H9 (cell line): ENCODE measurements around the gene B3GLCT. TPM values are rescaled to one million over a fixed set of nuclear protein-coding genes. Genes with fewer than 3 reads are reported as not detected.
A peak's percentile ranks its signal among the peaks of the same experiment; 100 is the strongest.

ENCODE experiments used
- DNase-seq: peaks from one replicate; pipeline ENCODE4 v3.0.0-alpha.2; 2017
- H2AFZ ChIP-seq: one replicate; pipeline ENCODE4 v1.6.1; 2013; ENCODE audit warnings: mild to moderate bottlenecking, low read length, control low read depth, moderate library complexity
- H2AK5ac ChIP-seq: 2 replicates; pipeline ENCODE4 v1.6.1; 2013; ENCODE audit warnings: low read length, control low read depth, mixed read lengths; ENCODE audit not compliant: insufficient read length
- H2BK120ac ChIP-seq: one replicate; pipeline ENCODE4 v1.6.1; 2013; ENCODE audit warnings: low read depth, mild to moderate bottlenecking, low read length, control low read depth, inconsistent platforms; ENCODE audit not compliant: poor library complexity, severe bottlenecking
- H2BK12ac ChIP-seq: 2 replicates; pipeline ENCODE4 v1.6.1; 2013; ENCODE audit warnings: low read length, control low read depth, mixed read lengths, low read depth; ENCODE audit not compliant: insufficient read length
- H2BK15ac ChIP-seq: 2 replicates; pipeline ENCODE4 v1.6.1; 2013; ENCODE audit warnings: low read depth, low read length, control low read depth
- H2BK20ac ChIP-seq: one replicate; pipeline ENCODE4 v1.6.1; 2013; ENCODE audit warnings: low read depth, mild to moderate bottlenecking, low read length, control low read depth, inconsistent platforms; ENCODE audit not compliant: poor library complexity, severe bottlenecking
- H2BK5ac ChIP-seq: 2 replicates; pipeline ENCODE4 v1.6.1; 2013; ENCODE audit warnings: low read length, control low read depth, mixed read lengths; ENCODE audit not compliant: insufficient read length
- H3K14ac ChIP-seq: 2 replicates; pipeline ENCODE4 v1.6.1; 2013; ENCODE audit warnings: low read length, control low read depth; ENCODE audit not compliant: insufficient read depth
- H3K18ac ChIP-seq: 2 replicates; pipeline ENCODE4 v1.6.1; 2013; ENCODE audit warnings: low read depth, mild to moderate bottlenecking, mixed read lengths, low read length, control low read depth; ENCODE audit not compliant: insufficient read length
- H3K23ac ChIP-seq: 2 replicates; pipeline ENCODE4 v1.6.1; 2013; ENCODE audit warnings: low read length, control low read depth, mixed read lengths, low read depth; ENCODE audit not compliant: insufficient read length
- H3K23me2 ChIP-seq: 2 replicates; pipeline ENCODE4 v1.6.1; 2013; ENCODE audit warnings: low read depth, mild to moderate bottlenecking, mixed read lengths, low read length, control low read depth; ENCODE audit not compliant: insufficient read length, poor library complexity, severe bottlenecking
- H3K27ac ChIP-seq: 2 replicates; pipeline ENCODE4 v1.5.1; 2013; ENCODE audit warnings: low read length, control low read depth, mixed read lengths, low read depth; ENCODE audit not compliant: insufficient read length
- H3K27me3 ChIP-seq: 2 replicates; pipeline ENCODE4 v1.6.1; 2013; ENCODE audit warnings: low read length, control low read depth, inconsistent platforms; ENCODE audit not compliant: insufficient read depth
- H3K4ac ChIP-seq: 2 replicates; pipeline ENCODE4 v1.6.1; 2013; ENCODE audit warnings: low read depth, mild to moderate bottlenecking, control low read depth, inconsistent platforms, low read length, moderate library complexity
- H3K4me1 ChIP-seq: 2 replicates; pipeline ENCODE4 v1.6.1; 2013; ENCODE audit warnings: low read length, control low read depth, inconsistent platforms; ENCODE audit not compliant: insufficient read depth
- H3K4me2 ChIP-seq: 2 replicates; pipeline ENCODE4 v1.6.1; 2013; ENCODE audit warnings: low read length, control low read depth, mixed read lengths; ENCODE audit not compliant: insufficient read length, insufficient read depth
- H3K56ac ChIP-seq: 2 replicates; pipeline ENCODE4 v1.6.1; 2013; ENCODE audit warnings: low read depth, mild to moderate bottlenecking, mixed read lengths, low read length, control low read depth; ENCODE audit not compliant: insufficient read length
- H3K79me1 ChIP-seq: 2 replicates; pipeline ENCODE4 v1.6.1; 2013; ENCODE audit warnings: low read depth, mild to moderate bottlenecking, moderate library complexity, low read length, control low read depth, inconsistent platforms; ENCODE audit not compliant: insufficient read depth, poor library complexity, severe bottlenecking
- H3K79me2 ChIP-seq: 2 replicates; pipeline ENCODE4 v1.6.1; 2013; ENCODE audit warnings: low read length, control low read depth, inconsistent platforms; ENCODE audit not compliant: insufficient read depth
- H3K9ac ChIP-seq: 2 replicates; pipeline ENCODE4 v1.6.1; 2013; ENCODE audit warnings: low read length, control low read depth, mixed read lengths; ENCODE audit not compliant: insufficient read length; ENCODE audit errors: extremely low read depth
- H3K9me3 ChIP-seq: one replicate; pipeline ENCODE4 v1.6.1; 2013; ENCODE audit warnings: low read depth, low read length, inconsistent platforms; ENCODE audit not compliant: control insufficient read depth
- H3T11ph ChIP-seq: one replicate; pipeline ENCODE4 v1.6.1; 2013; ENCODE audit warnings: mild to moderate bottlenecking, low read length, control low read depth, inconsistent platforms
- H4K20me1 ChIP-seq: one replicate; pipeline ENCODE4 v1.6.1; 2013; ENCODE audit not compliant: control insufficient read depth, insufficient read length, insufficient read depth
- H4K5ac ChIP-seq: 2 replicates; pipeline ENCODE4 v1.6.1; 2013; ENCODE audit warnings: low read depth, mild to moderate bottlenecking, mixed read lengths, low read length, control low read depth; ENCODE audit not compliant: insufficient read length
- H4K8ac ChIP-seq: replicated peaks from 2 replicates; pipeline ENCODE4 v1.6.1; 2013; ENCODE audit warnings: low read length, control low read depth, mixed read lengths, low read depth; ENCODE audit not compliant: insufficient read length
- H4K91ac ChIP-seq: 2 replicates; pipeline ENCODE4 v1.6.1; 2013; ENCODE audit warnings: low read depth, mild to moderate bottlenecking, moderate library complexity, mixed read lengths, low read length, control low read depth; ENCODE audit not compliant: insufficient read length
- H3K27ac Mint-ChIP-seq, 3 experiments: 2 replicates in 2 of 3; 3 replicates in 1 of 3; pipeline ENCODE4 v1.8.0; 2020 to 2021; ENCODE audit warnings: mixed read lengths in 3 of 3, mild to moderate bottlenecking in 1 of 3, moderate library complexity in 1 of 3
- H3K27me3 Mint-ChIP-seq: 2 replicates; pipeline ENCODE4 v1.8.0; 2021; ENCODE audit warnings: low read depth, mild to moderate bottlenecking, moderate library complexity, mixed read lengths
- H3K36me3 Mint-ChIP-seq, 3 experiments: 2 replicates in 2 of 3; 3 replicates in 1 of 3; pipeline ENCODE4 v1.8.0; 2020 to 2021; ENCODE audit warnings: low read depth in 3 of 3, mixed read lengths in 3 of 3; ENCODE audit not compliant: insufficient read depth in 1 of 3
- H3K4me1 Mint-ChIP-seq, 2 experiments: 2 replicates each; pipeline ENCODE4 v1.8.0; 2020; ENCODE audit warnings: mixed read lengths in 2 of 2
- H3K4me3 Mint-ChIP-seq, 2 experiments: 2 replicates in 1 of 2; 3 replicates in 1 of 2; pipeline ENCODE4 v1.8.0; 2020 to 2021; ENCODE audit warnings: mild to moderate bottlenecking in 2 of 2, mixed read lengths in 2 of 2, moderate library complexity in 1 of 2
- H3K9me3 Mint-ChIP-seq, 2 experiments: 2 replicates in 1 of 2; 3 replicates in 1 of 2; pipeline ENCODE4 v1.8.0; 2020; ENCODE audit warnings: mild to moderate bottlenecking in 2 of 2, mixed read lengths in 2 of 2, moderate library complexity in 1 of 2
- WGBS: extraction: QIAGEN DNeasy Blood & Tissue Kit; methylation state at CpG from one replicate; pipeline ENCODE4 v1.1.7; 2013; ENCODE audit warnings: missing lambda C conversion rate, low lambda C conversion rate, mixed read lengths; ENCODE audit not compliant: insufficient read length; ENCODE audit errors: extremely low coverage; 5-methylcytosine and 5-hydroxymethylcytosine counted together
- long read RNA-seq: library from polyadenylated mRNA; unstranded; transcript quantifications from one replicate; pipeline ENCODE4 v2.0.0, GENCODE V29; 2020
- total RNA-seq: library from RNA; stranded (reverse); gene quantifications from 2 replicates; pipeline ENCODE4 v1.2.1, GENCODE V29; 2021
- TF ChIP-seq, protein P1 (sequence below): fragments of 200-600 bp; sonication (generic); conservative IDR thresholded peaks from 3 replicates; pipeline ENCODE4 v1.8.0; 2021; ENCODE audit warnings: antibody characterized with exemption, mild to moderate bottlenecking

The B3GLCT gene
- total RNA-seq = 5.4 and 5.8 TPM in 2 replicates
- long read RNA-seq, full-length matches to known transcripts = 32 of 48 reads
- long read RNA-seq, partial matches to known transcripts = 4 of 48 reads
- long read RNA-seq, other reads (novel, unspliced or antisense) = 12 of 48 reads

DNA sequence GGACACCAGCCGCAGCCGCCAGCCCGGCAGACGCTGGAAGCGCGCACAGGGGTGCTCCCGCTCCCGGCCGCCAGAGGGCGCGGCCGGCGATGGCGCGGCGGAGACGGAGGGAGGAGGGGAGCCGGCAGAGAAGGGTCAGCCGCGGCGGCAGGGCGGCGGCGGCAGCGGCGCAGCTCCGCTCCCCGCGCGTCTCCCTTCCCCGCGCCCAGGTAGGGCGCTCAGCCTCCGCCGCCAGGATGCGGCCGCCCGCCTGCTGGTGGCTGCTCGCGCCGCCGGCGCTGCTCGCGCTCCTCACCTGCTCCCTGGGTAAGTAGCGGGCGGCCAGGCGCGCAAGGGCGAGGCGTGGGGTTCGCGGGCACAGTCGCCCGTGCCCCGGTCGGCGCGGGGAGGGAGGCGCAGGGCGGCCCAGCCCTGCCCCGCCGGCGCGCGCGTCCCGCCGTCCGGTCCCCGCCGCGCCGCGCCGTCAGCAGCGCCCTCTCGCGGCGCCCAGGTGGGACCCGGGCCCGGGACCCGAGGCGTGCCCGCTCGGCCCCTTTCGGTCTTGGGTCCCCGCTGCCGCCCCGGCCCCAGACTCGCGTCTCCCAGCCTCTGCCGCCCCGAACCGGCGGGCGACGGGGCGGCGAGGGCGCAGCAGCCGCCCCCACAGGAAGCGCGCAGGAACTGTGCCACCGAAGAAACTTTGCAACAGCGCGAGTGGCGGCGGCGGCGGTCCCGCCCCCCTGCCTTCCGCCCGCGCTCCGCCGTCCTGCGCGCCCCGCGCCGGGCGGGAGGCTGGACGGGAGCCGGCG is at the start of gene B3GLCT:
TSS of gene B3GLCT (plus strand) at position 127 of the 788 bp plus-strand sequence. CDS start at position 237, 110 bp downstream.
- Histone ChIP-seq H4K5ac (no peak within 1 kb of the TSS), H4K8ac (no peak within 1 kb of the TSS), H3K27me3 (no peaks in the 10 kb centered on the region), H2BK20ac (no peak within 1 kb of the TSS), H2BK5ac (no peak within 1 kb of the TSS), H3T11ph (no peak within 1 kb of the TSS), H2AK5ac (no peak within 1 kb of the TSS), H3K9ac (peak within 1 kb of the TSS; percentile 35), H2AFZ (no peak within 1 kb of the TSS), H3K56ac (no peak within 1 kb of the TSS), H2BK12ac (no peak within 1 kb of the TSS), H3K18ac (no peak within 1 kb of the TSS), H3K27ac (no peak within 1 kb of the TSS), H3K14ac (peak within 1 kb of the TSS; percentile 84), H3K9me3 (no peaks in the 10 kb centered on the region), H3K23me2 (no peaks in the 10 kb centered on the region), H3K4me2 (peak within 1 kb of the TSS; percentile 26), H4K91ac (no peak within 1 kb of the TSS), H3K4me1 (no peaks in the 10 kb centered on the region), H4K20me1 (no peaks in the 10 kb centered on the region), H3K23ac (no peak within 1 kb of the TSS), H3K4ac (no peak within 1 kb of the TSS), H3K79me2 (no peaks in the 10 kb centered on the region), H2BK15ac (no peak within 1 kb of the TSS), H3K79me1 (no peaks in the 10 kb centered on the region), H2BK120ac (no peak within 1 kb of the TSS)
- Mint-ChIP-seq H3K36me3 (peaks cover 0 to 2% (median 0%) of the 10 kb centered on the region in 3 experiments; a peak in 3 of 7 replicates), H3K4me3 (peak within 1 kb of the TSS; percentile 70 to 85), H3K27ac (peak within 1 kb of the TSS in 2 of 3 experiments; percentile 52 to 71; a peak in 3 of 7 replicates), H3K9me3 (peaks cover 0 to 2% of the 10 kb centered on the region in 2 experiments; a peak in 3 of 5 replicates), H3K27me3 (peaks cover 6% of the 10 kb centered on the region; the same call in 1 of the 2 replicates), H3K4me1 (peaks cover 20 to 24% of the 10 kb centered on the region in 2 experiments)
- WGBS = no CpG with 5 or more reads among the region's 126 CpGs
- DNase-seq = peak; percentile 87
- TF ChIP-seq, protein P1, sequence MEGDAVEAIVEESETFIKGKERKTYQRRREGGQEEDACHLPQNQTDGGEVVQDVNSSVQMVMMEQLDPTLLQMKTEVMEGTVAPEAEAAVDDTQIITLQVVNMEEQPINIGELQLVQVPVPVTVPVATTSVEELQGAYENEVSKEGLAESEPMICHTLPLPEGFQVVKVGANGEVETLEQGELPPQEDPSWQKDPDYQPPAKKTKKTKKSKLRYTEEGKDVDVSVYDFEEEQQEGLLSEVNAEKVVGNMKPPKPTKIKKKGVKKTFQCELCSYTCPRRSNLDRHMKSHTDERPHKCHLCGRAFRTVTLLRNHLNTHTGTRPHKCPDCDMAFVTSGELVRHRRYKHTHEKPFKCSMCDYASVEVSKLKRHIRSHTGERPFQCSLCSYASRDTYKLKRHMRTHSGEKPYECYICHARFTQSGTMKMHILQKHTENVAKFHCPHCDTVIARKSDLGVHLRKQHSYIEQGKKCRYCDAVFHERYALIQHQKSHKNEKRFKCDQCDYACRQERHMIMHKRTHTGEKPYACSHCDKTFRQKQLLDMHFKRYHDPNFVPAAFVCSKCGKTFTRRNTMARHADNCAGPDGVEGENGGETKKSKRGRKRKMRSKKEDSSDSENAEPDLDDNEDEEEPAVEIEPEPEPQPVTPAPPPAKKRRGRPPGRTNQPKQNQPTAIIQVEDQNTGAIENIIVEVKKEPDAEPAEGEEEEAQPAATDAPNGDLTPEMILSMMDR = peak; percentile 84
